ENCODE data around the gene FAM13A. TPM values are rescaled to one million over a fixed set of nuclear protein-coding genes. Genes with fewer than 3 reads are reported as not detected.

FAM13A gene
- total and polyA plus RNA-seq, 2 of the 8 experiments (the other 6 are each of a cell fraction or from before 2014, with no cell fraction given), result 7.1 to 16.5 TPM

DNA sequence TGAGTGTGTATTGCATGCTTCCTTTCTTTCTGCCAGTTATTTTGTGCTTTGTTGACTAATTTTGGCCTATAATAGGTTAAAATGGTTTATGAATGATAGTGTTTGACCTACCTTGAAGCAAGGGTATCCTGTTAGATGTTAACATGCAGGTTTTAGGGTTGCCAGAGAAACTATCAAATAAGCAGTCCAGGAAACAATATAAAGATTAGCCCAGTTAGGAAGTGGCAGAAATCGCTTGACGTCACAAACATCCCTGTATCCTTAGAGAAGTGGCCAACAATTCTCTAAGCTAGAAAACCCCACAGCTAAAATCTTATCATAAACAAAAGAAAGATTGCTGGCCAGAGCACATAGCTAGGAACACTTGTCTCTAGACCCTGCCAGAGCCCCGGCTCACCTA, 363.2 kb downstream of the FAM13A start (continued):
- no peak for TF ChIP-seq CHD7 (IDR thresholded peaks at IDR 0.05; ENCODE audit: insufficient replicate concordance, low read length)
- TF ChIP-seq RAD21 (IDR thresholded peaks at IDR 0.05 in 1 of 2, conservative IDR thresholded peaks at IDR 0.05 in 1 of 2; ENCODE audit: low read depth in 2 of 2, low read length in 2 of 2), result no peak
- TF ChIP-seq EGR1 (IDR thresholded peaks at IDR 0.05; ENCODE audit: borderline replicate concordance, low read depth, low read length), result no peak
- TF ChIP-seq FOSL1 (IDR thresholded peaks at IDR 0.05; ENCODE audit: insufficient read depth, low read depth, low read length), result no peak
- TF ChIP-seq RNF2 (IDR thresholded peaks at IDR 0.05; ENCODE audit: borderline replicate concordance, low read depth, low read length, missing control alignments, poor library complexity, severe bottlenecking), result no peak
- no peak for TF ChIP-seq YY1 (IDR thresholded peaks at IDR 0.05; ENCODE audit: low read depth, low read length)
- no peak for TF ChIP-seq EP300 (IDR thresholded peaks at IDR 0.05; ENCODE audit: borderline replicate concordance in 1 of 2, low read depth in 2 of 2, low read length in 2 of 2)
- TF ChIP-seq KDM1A (IDR thresholded peaks at IDR 0.05; ENCODE audit: borderline replicate concordance, low read length), result no peak

Data from H1 (cell line).